ENCODE data around the gene SLC35A3.

SLC35A3 gene

GRCh38 chr1:100077531-100077930, 107.7 kb downstream of the SLC35A3 start:
- H3K36me3 ChIP-seq (ENCODE audit: control insufficient read depth in 2 of 2, insufficient read depth in 1 of 2, low read length in 2 of 2): peaks cover 22 to 79% of the 10 kb centered on the region in 2 experiments
- no peaks in the 10 kb centered on the region for H3K4me1 ChIP-seq (ENCODE audit: control insufficient read depth, insufficient read depth, low read length)
- ChIA-PET CTCF (no interaction called here), POLR2A (no interaction called here)
- TF ChIP-seq ZNF114 (tag by site-specific recombination; IDR thresholded peaks at IDR 0.05) (no peak), PRDM6 (tag by site-specific recombination; IDR thresholded peaks at IDR 0.05) (peak; percentile 50)
- H3K9me3 ChIP-seq (ENCODE audit: control insufficient read depth, insufficient read depth, low read depth, low read length): no peaks in the 10 kb centered on the region
- no peak overlapping the region for H3K27ac ChIP-seq (ENCODE audit: extremely low read depth, low read depth, low read length)
- H3K4me3 ChIP-seq (ENCODE audit: low read depth, low read length): no peak overlapping the region

GRCh38 chr1:100080331-100080730, 110.5 kb downstream of the SLC35A3 start:
- H3K36me3 ChIP-seq (ENCODE audit: control insufficient read depth in 2 of 2, insufficient read depth in 1 of 2, low read length in 2 of 2): peaks cover 35 to 78% of the 10 kb centered on the region in 2 experiments
- no peak overlapping the region for H3K27ac ChIP-seq (ENCODE audit: extremely low read depth, low read depth, low read length)
- ChIA-PET POLR2A (no interaction called here), CTCF (interaction anchor here (1.0 kb wide), 1 partner anchor 788 kb away, joined by 3 read pairs; no protein-coding TSS in a partner anchor)
- H3K9me3 ChIP-seq (ENCODE audit: control insufficient read depth, insufficient read depth, low read depth, low read length): no peaks in the 10 kb centered on the region
- H3K4me3 ChIP-seq (ENCODE audit: low read depth, low read length): no peak overlapping the region
- H3K4me1 ChIP-seq (ENCODE audit: control insufficient read depth, insufficient read depth, low read length): no peaks in the 10 kb centered on the region
- TF ChIP-seq ZSCAN16 (tag by site-specific recombination; IDR thresholded peaks at IDR 0.05) (no peak), ZNF777 (tag by site-specific recombination; IDR thresholded peaks at IDR 0.05; ENCODE audit: borderline replicate concordance) (no peak)
